Skeletal muscle tissue (tissue), 4 donors: ENCODE measurements around the gene BCKDK. TPM values are rescaled to one million over a fixed set of nuclear protein-coding genes. Genes with fewer than 3 reads are reported as not detected.
A peak's percentile ranks its signal among the peaks of the same experiment; 100 is the strongest.

ENCODE experiments used
- H3K27ac ChIP-seq: one replicate; pipeline ENCODE4 v1.7.0; 2013; ENCODE audit warnings: mild to moderate bottlenecking, low read depth, low read length, inconsistent platforms
- H3K27me3 ChIP-seq, 3 donors: one replicate each; pipeline ENCODE4 v1.7.0; 2013; ENCODE audit warnings: low read length in 3 of 3; ENCODE audit not compliant: control insufficient read depth in 3 of 3, insufficient read depth in 3 of 3
- H3K36me3 ChIP-seq, 3 donors: one replicate each; pipeline ENCODE4 v1.7.0; 2013; ENCODE audit warnings: low read length in 3 of 3; ENCODE audit not compliant: control insufficient read depth in 3 of 3, insufficient read depth in 3 of 3
- H3K4me1 ChIP-seq, 3 donors: one replicate each; pipeline ENCODE4 v1.7.0; 2013; ENCODE audit warnings: low read length in 3 of 3, mild to moderate bottlenecking in 3 of 3; ENCODE audit not compliant: control insufficient read depth in 3 of 3, insufficient read depth in 3 of 3
- H3K4me3 ChIP-seq, 3 donors: one replicate each; pipeline ENCODE4 v1.7.0; 2013; ENCODE audit warnings: low read length in 3 of 3
- H3K9ac ChIP-seq, 3 donors: one replicate each; pipeline ENCODE4 v1.7.0; 2013; ENCODE audit warnings: low read length in 3 of 3, mild to moderate bottlenecking in 3 of 3, moderate library complexity in 2 of 3, low read depth in 1 of 3
- H3K9me3 ChIP-seq, 3 donors: one replicate each; pipeline ENCODE4 v1.7.0; 2013; ENCODE audit warnings: low read length in 3 of 3; ENCODE audit not compliant: control insufficient read depth in 3 of 3
- total RNA-seq: library from RNA; depleted of rRNA; stranded (reverse); fragments of >200 nt; gene quantifications from one replicate; pipeline ENCODE4 v1.2.3, GENCODE V29; 2014
- donor health status: Osteomylitis.

BCKDK gene
- total RNA-seq, 1 donor from 2014 or later, result 8.9 TPM

DNA sequence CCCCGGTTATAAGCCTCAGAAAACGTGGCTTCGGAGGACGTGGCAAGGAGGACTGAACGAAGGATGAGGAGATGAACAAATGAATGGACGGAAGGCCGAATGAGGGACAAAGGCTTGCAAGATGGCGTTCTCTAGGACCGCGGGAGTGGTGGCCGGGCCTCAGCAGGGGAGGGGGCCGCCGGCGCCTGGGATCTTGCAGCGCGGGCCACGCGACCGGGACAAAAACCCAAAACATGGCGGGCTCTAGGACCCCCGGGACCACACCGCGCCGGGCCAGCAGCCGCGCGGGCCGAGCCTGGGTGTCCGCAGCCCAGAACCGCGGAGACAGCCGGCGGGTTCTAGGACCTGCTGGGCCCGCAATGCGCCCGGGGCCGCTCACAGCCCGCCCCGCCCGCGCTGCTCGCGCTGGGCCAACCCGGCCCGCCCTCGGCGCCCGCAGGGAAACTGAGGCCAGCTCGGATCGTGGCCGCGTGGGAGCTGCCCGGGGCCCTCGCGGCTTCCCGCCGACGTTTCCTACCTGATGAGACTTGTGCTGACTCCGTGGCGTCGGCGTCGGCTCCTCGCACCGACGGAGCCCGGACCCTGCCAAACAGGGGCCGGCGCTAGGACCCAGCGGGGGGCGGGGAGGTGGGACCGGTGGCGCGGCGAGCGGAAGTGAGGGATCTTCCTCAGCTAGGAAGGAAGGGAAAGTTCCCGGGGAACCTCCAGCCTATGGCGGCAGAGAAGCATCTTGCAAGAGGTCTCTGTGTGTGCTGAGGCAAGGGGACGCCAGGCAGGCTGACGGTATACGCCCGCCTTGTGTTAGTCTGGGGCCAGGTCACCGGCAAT, 34.8 kb upstream of the BCKDK start:
- H3K9me3 ChIP-seq, result no peaks in the 10 kb centered on the region
- no peaks in the 10 kb centered on the region for H3K27me3 ChIP-seq
- peak overlapping the region; percentile 100 for H3K4me3 ChIP-seq
- peaks cover 21 to 24% (median 22%) of the 10 kb centered on the region in 3 donors for H3K36me3 ChIP-seq
- H3K27ac ChIP-seq, result peak overlapping the region; percentile 93
- peaks cover 24 to 33% (median 29%) of the 10 kb centered on the region in 3 donors for H3K4me1 ChIP-seq
- H3K9ac ChIP-seq, result peak overlapping the region; percentile 89 to 97 (median 94)

DNA sequence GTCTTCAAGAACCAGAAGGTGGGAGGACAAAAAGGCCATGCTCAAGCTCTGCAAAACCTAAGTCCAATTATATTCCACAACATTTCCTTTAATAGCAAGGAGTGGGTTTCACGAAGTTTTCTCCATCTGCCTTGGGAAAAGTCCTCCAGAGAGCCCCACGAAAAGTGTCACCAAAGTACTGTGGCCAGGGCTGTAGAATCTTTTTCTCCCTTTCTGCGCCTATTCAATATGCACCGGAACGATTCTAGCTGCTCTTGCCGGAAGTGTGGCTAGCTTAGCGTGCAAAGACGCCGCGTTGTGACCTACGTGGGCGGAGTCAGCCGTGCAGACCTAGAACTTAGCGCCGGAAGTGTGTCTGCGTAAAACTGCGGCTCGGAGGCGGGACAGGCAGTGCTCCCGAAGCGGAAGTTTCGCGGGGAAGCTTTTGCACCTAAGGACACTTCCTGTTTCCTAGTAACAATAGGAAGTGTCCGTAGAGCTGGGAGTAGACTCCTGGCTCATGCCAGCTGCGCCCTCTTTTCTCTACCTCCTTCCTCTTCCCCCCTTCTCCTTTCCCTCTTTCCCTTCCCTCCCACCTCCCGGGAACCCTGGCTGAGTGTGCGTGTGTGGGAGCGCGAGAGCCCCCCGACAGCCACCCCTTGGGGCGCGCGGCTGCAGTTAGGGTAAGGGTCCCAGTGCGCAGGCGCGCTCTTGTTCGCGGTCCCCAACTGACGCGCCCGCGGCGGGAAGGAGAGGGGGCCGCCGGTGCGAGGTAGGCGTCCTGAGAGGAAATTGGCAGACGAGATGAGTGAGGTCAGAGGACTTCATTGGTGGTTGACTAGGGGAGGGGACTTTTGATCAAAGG, 34.0 kb upstream of the BCKDK start, which contains the start of the genes ZNF646 and ZNF668:
Gene ZNF646 (plus strand): TSS at position 453 of the 844 bp plus-strand sequence. CDS start 1,903 bp downstream, outside the sequence.
Gene ZNF668 (minus strand): TSS at position 271 of the 844 bp plus-strand sequence. CDS start 9,781 bp downstream, outside the sequence.
- peak within 1 kb of the TSS; percentile 94 to 98 (median 97) for H3K9ac ChIP-seq

DNA sequence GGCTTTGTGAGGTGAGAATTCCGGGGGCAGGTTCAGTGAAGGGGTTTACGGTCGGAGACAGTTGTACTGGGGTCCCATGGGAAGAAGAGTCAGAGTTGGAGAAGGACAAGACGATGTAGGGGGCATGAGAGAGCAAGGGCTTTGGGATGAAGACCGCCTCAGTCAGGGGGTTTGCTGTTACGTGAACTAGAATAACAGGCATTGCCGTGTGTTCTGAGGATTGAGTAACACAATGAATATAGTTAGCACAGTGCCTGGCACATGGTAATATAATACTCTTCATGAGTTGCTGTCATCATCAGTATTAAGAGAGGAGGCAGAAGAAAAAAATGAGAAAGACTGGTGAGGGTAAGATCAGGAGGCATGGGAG, 33.4 kb upstream of the BCKDK start:
- peaks cover 24 to 33% (median 29%) of the 10 kb centered on the region in 3 donors for H3K4me1 ChIP-seq
- peak overlapping the region; percentile 94 for H3K27ac ChIP-seq

More for the DNA sequence above, 34.0 kb upstream of the BCKDK start, which contains the start of the genes ZNF646 and ZNF668:
- Histone ChIP-seq H3K4me3 (peak within 1 kb of the TSS; percentile 100), H3K4me1 (peaks cover 24 to 33% (median 29%) of the 10 kb centered on the region in 3 donors), H3K27ac (peak within 1 kb of the TSS; percentile 94), H3K36me3 (peaks cover 30 to 32% (median 31%) of the 10 kb centered on the region in 3 donors), H3K27me3 (no peaks in the 10 kb centered on the region), H3K9me3 (no peaks in the 10 kb centered on the region)

DNA sequence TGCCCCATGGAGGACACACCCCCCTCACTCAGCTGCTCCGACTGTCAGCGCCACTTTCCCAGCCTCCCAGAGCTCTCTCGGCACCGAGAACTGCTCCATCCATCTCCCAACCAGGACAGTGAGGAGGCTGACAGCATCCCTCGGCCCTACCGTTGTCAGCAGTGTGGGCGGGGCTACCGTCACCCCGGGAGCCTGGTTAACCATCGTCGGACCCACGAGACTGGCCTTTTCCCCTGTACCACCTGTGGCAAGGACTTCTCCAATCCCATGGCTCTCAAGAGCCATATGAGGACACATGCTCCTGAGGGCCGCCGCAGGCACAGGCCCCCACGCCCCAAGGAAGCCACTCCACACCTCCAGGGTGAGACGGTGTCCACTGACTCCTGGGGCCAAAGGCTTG, 31.9 kb upstream of the BCKDK start:
- Histone ChIP-seq H3K9ac (no peak overlapping the region), H3K4me1 (peaks cover 24 to 33% (median 29%) of the 10 kb centered on the region in 3 donors), H3K27ac (no peak overlapping the region), H3K27me3 (no peaks in the 10 kb centered on the region), H3K4me3 (no peak overlapping the region), H3K9me3 (no peaks in the 10 kb centered on the region), H3K36me3 (peaks cover 50 to 53% (median 52%) of the 10 kb centered on the region in 3 donors)

More for the DNA sequence above, 33.4 kb upstream of the BCKDK start:
- H3K9ac ChIP-seq, result peak overlapping the region; percentile 94 to 98 (median 97)
- H3K27me3 ChIP-seq, result no peaks in the 10 kb centered on the region
- peak overlapping the region; percentile 100 for H3K4me3 ChIP-seq
- H3K9me3 ChIP-seq, result no peaks in the 10 kb centered on the region
- peaks cover 36 to 38% (median 37%) of the 10 kb centered on the region in 3 donors for H3K36me3 ChIP-seq

DNA sequence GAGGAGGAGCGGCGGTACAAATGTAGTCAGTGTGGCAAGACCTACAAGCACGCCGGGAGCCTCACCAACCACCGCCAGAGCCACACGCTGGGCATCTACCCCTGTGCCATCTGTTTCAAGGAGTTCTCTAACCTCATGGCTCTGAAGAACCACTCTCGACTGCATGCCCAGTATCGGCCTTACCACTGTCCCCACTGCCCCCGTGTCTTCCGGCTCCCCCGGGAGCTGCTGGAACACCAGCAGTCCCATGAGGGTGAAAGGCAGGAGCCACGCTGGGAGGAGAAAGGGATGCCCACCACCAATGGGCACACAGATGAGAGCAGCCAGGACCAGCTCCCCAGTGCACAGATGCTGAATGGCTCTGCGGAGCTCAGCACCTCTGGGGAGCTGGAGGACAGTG, 31.2 kb upstream of the BCKDK start:
- Histone ChIP-seq H3K9ac (peak overlapping the region in 1 of 3 donors; percentile 8), H3K4me3 (no peak overlapping the region), H3K36me3 (peaks cover 54 to 55% (median 55%) of the 10 kb centered on the region in 3 donors), H3K9me3 (no peaks in the 10 kb centered on the region), H3K4me1 (peaks cover 19 to 28% (median 27%) of the 10 kb centered on the region in 3 donors), H3K27ac (no peak overlapping the region), H3K27me3 (no peaks in the 10 kb centered on the region)

DNA sequence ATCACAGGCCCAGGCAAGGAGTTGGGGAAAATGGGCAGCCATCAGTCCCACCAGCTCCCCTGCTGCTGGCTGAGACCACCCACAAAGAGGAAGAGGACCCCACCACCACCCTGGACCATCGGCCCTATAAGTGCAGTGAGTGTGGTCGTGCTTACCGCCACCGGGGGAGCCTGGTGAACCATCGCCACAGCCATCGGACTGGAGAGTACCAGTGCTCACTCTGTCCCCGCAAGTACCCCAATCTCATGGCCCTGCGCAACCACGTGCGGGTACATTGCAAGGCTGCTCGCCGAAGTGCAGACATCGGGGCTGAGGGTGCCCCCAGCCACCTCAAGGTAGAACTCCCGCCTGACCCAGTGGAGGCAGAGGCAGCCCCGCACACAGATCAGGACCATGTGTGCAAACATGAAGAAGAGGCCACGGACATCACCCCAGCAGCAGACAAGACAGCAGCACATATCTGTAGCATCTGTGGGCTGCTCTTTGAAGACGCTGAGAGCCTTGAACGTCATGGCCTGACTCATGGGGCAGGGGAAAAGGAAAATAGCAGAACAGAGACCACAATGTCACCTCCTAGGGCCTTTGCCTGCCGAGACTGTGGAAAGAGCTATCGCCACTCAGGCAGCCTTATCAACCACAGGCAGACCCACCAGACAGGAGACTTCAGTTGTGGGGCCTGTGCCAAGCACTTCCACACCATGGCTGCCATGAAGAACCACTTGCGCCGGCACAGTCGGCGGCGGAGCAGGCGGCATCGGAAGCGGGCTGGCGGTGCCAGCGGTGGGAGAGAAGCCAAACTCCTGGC, 30.4 kb upstream of the BCKDK start:
- H3K27ac ChIP-seq, result no peak overlapping the region
- no peak overlapping the region for H3K4me3 ChIP-seq
- peaks cover 15 to 22% (median 20%) of the 10 kb centered on the region in 3 donors for H3K4me1 ChIP-seq
- no peaks in the 10 kb centered on the region for H3K27me3 ChIP-seq
- H3K36me3 ChIP-seq, result peaks cover 57 to 58% (median 57%) of the 10 kb centered on the region in 3 donors
- no peak overlapping the region for H3K9ac ChIP-seq
- H3K9me3 ChIP-seq, result no peaks in the 10 kb centered on the region

DNA sequence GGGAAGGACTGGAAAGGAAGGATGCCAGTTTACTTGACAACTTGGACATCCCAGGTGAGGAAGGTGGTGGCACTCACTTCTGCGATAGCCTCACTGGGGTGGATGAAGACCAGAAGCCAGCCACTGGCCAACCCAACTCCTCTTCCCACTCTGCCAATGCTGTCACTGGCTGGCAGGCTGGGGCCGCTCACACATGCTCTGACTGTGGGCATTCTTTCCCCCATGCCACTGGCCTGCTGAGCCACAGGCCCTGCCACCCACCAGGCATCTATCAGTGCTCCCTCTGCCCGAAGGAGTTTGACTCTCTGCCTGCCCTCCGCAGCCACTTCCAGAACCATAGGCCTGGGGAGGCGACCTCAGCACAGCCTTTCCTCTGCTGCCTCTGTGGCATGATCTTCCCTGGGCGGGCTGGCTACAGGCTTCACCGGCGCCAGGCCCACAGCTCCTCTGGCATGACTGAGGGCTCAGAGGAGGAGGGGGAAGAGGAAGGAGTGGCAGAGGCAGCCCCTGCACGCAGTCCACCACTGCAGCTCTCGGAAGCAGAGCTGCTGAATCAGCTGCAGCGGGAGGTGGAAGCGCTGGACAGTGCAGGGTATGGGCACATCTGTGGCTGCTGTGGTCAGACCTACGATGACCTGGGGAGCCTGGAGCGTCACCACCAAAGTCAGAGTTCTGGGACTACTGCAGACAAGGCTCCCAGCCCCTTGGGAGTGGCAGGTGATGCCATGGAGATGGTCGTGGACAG, 29.4 kb upstream of the BCKDK start:
- peaks cover 13 to 22% (median 16%) of the 10 kb centered on the region in 3 donors for H3K4me1 ChIP-seq
- no peak overlapping the region for H3K27ac ChIP-seq
- H3K9me3 ChIP-seq, result no peaks in the 10 kb centered on the region
- H3K36me3 ChIP-seq, result peaks cover 57 to 61% (median 58%) of the 10 kb centered on the region in 3 donors
- H3K27me3 ChIP-seq, result no peaks in the 10 kb centered on the region
- H3K4me3 ChIP-seq, result no peak overlapping the region
- no peak overlapping the region for H3K9ac ChIP-seq

DNA sequence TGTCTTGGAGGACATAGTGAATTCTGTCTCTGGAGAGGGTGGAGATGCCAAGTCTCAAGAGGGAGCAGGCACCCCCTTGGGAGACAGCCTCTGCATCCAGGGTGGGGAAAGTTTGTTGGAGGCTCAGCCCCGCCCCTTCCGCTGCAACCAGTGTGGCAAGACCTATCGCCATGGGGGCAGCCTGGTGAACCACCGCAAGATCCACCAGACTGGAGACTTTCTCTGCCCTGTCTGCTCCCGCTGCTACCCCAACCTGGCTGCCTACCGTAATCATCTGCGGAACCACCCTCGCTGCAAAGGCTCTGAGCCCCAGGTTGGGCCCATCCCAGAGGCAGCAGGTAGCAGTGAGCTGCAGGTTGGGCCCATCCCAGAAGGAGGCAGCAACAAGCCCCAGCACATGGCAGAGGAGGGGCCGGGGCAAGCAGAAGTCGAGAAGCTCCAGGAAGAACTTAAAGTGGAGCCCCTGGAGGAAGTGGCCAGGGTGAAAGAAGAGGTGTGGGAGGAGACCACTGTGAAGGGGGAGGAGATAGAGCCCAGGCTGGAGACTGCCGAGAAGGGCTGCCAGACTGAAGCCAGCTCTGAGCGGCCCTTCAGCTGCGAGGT, 28.7 kb upstream of the BCKDK start:
- Histone ChIP-seq H3K9me3 (no peaks in the 10 kb centered on the region), H3K36me3 (peaks cover 57 to 68% (median 62%) of the 10 kb centered on the region in 3 donors), H3K9ac (no peak overlapping the region), H3K4me1 (peaks cover 13 to 22% (median 17%) of the 10 kb centered on the region in 3 donors), H3K27ac (no peak overlapping the region), H3K4me3 (no peak overlapping the region), H3K27me3 (no peaks in the 10 kb centered on the region)
